ENCODE data around the gene C6orf15. TPM values are rescaled to one million over a fixed set of nuclear protein-coding genes. Genes with fewer than 3 reads are reported as not detected.

C6orf15 gene
- total and polyA plus RNA-seq, 7 donors = not detected

- 85 to 87% methylated on average over 15 of the region's 15 CpGs for WGBS, 2 donors
- peaks cover 0 to 23% (median 12%) of the 10 kb centered on the region in 4 donors for H3K4me1 ChIP-seq
- H3K9me3 ChIP-seq = no peaks in the 10 kb centered on the region
- no peak overlapping the region for H3K27ac ChIP-seq
- no peak for DNase-seq
- H3K4me3 ChIP-seq = no peak overlapping the region
- intact Hi-C loops (cut with DNase I) = no loop called here
- peaks cover 0 to 9% (median 2%) of the 10 kb centered on the region in 4 donors for H3K36me3 ChIP-seq
- no peaks in the 10 kb centered on the region for H3K27me3 ChIP-seq
- TF ChIP-seq POLR2AphosphoS5 (IDR thresholded peaks at IDR 0.05) = no peak
- TF ChIP-seq EP300 (IDR thresholded peaks at IDR 0.05) = no peak
- no peak for TF ChIP-seq CTCF (IDR thresholded peaks at IDR 0.05)
- no peak for TF ChIP-seq POLR2A (IDR thresholded peaks at IDR 0.05)
These were observed 28.3 kb upstream of the C6orf15 start for GRCh38 chr6:31140643-31141042.

DNA sequence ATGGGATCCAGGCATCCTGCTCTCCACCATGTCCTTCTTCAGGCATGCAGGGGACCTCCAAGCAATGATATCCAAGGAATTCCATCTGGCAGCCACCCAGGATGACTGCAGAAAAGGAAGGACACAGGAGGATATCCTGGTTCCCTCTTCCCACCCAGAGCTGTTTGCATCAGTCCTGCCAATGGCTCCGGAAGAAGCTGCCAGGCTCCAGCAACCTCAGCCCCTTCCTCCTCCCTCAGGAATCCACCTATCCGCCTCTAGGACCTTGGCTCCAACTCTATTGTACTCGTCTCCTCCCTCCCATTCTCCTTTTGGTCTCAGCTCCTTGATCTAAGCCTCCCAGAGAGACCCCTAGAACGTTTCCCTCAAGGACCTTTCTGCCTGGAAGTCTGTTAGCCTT lies 27.2 kb upstream of the C6orf15 start:
- H3K36me3 ChIP-seq = peaks cover 0 to 3% (median 1%) of the 10 kb centered on the region in 4 donors
- no peaks in the 10 kb centered on the region for H3K27me3 ChIP-seq
- DNase-seq = no peak
- H3K4me3 ChIP-seq = no peak overlapping the region
- TF ChIP-seq CTCF (IDR thresholded peaks at IDR 0.05) (no peak), POLR2A (IDR thresholded peaks at IDR 0.05) (no peak), EP300 (IDR thresholded peaks at IDR 0.05) (no peak), POLR2AphosphoS5 (IDR thresholded peaks at IDR 0.05) (no peak)
- H3K4me1 ChIP-seq = peaks cover 0 to 23% (median 12%) of the 10 kb centered on the region in 4 donors
- no peaks in the 10 kb centered on the region for H3K9me3 ChIP-seq
- WGBS, 2 donors = 52 to 60% methylated on average over 4 of the region's 4 CpGs
- no peak overlapping the region for H3K27ac ChIP-seq
- intact Hi-C loops (cut with DNase I) = loop anchor here (5.0 kb wide), 1 partner anchor 133 kb away; the partner anchor contains the start of gene HLA-C

DNA sequence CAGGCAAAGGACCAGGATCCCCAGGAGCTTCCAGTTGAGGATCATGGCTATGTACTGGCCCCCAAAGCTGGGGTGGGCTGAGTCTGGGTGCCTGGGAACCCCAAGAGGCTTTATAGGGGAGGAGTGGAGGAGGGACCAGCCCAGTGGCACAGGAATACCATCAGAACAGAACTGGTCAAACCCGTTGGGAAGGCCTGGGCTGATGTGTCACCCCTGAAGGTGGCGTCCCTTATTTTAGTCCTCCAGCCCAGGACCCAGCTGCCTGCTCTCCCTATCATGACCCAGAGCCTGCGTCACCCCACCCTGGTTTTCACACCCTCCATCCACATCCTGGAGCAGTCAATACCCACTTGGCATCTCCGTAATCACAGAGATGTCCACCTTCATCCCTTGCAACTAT lies 26.6 kb upstream of the C6orf15 start, which contains the start of gene PSORS1C2:
Gene PSORS1C2, minus strand, starts transcription at position 85 of the 400 bp plus-strand sequence. Its CDS starts 40 bp downstream, at position 45.
- no peaks in the 10 kb centered on the region for H3K27me3 ChIP-seq
- no peak for DNase-seq
- no peaks in the 10 kb centered on the region for H3K9me3 ChIP-seq
- H3K36me3 ChIP-seq = no peaks in the 10 kb centered on the region
- peak within 1 kb of the TSS in 1 of 4 donors; percentile 26 for H3K27ac ChIP-seq
- WGBS, 2 donors = 88 to 90% methylated on average over 4 of the region's 4 CpGs
- peaks cover 0 to 23% (median 12%) of the 10 kb centered on the region in 4 donors for H3K4me1 ChIP-seq
- H3K4me3 ChIP-seq = peak within 1 kb of the TSS in 1 of 4 donors; percentile 22
- TF ChIP-seq EP300 (IDR thresholded peaks at IDR 0.05) = no peak
- TF ChIP-seq POLR2AphosphoS5 (IDR thresholded peaks at IDR 0.05) = no peak
- no peak for TF ChIP-seq CTCF (IDR thresholded peaks at IDR 0.05)
- no peak for TF ChIP-seq POLR2A (IDR thresholded peaks at IDR 0.05)
- intact Hi-C loops (cut with DNase I) = loop anchor here (5.0 kb wide), 1 partner anchor 133 kb away; the partner anchor contains the start of gene HLA-C

DNA sequence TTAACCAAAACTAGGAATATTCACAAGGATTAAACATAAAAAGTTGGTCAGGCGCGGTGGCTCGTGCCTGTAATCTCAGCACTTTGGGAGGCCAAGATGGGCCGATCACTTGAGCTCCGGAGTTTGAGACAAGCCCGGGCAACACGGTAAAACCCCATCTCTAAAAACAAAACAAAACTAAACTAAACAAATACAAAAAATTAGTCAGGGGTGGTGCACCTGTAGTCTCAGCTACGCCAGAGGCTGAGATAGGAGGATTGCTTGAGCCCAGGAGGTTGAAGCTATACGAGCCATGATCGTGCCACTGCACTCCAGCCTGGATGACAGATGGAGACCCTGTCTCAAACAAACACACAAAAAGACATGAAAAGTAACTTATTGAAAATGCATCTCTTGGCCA lies 23.3 kb upstream of the C6orf15 start:
- TF ChIP-seq POLR2AphosphoS5 (IDR thresholded peaks at IDR 0.05) (no peak), POLR2A (IDR thresholded peaks at IDR 0.05) (no peak), CTCF (IDR thresholded peaks at IDR 0.05) (no peak), EP300 (IDR thresholded peaks at IDR 0.05) (no peak)
- H3K4me1 ChIP-seq = peaks cover 0 to 11% (median 7%) of the 10 kb centered on the region in 4 donors
- no peaks in the 10 kb centered on the region for H3K36me3 ChIP-seq
- H3K9me3 ChIP-seq = no peaks in the 10 kb centered on the region
- intact Hi-C loops (cut with DNase I) = loop anchor here (5.0 kb wide), 1 partner anchor 137 kb away; the partner anchor contains the start of gene HLA-C
- H3K27me3 ChIP-seq = no peaks in the 10 kb centered on the region
- 84 to 86% methylated on average over 10 of the region's 10 CpGs for WGBS, 2 donors
- H3K27ac ChIP-seq = no peak overlapping the region
- no peak overlapping the region for H3K4me3 ChIP-seq
- DNase-seq = no peak

DNA sequence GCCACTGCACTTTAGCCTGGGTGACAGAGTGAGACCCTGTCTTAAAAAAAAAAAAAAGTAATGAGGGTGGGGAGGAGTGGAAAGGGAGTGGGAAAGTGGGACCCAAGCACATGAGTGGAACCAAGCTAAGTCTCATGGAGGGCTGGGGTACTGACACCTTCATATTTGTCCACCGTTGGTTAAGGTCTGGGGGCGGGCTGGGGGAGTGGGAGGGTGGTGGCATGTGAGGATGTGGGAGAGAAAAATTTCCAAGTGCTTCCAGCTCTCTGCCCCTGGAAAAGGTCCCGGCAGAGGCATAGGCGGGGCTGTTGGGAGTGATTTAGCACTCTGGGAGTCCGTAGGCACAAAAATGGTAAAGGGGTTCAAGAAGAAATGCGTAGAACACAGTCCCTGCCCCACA lies 20.4 kb upstream of the C6orf15 start:
- Histone ChIP-seq H3K27ac (no peak overlapping the region), H3K4me1 (peaks cover 0 to 8% (median 3%) of the 10 kb centered on the region in 4 donors), H3K27me3 (no peaks in the 10 kb centered on the region), H3K36me3 (no peaks in the 10 kb centered on the region), H3K4me3 (no peak overlapping the region), H3K9me3 (no peaks in the 10 kb centered on the region)
- TF ChIP-seq POLR2AphosphoS5 (IDR thresholded peaks at IDR 0.05) = no peak
- no peak for TF ChIP-seq CTCF (IDR thresholded peaks at IDR 0.05)
- no peak for TF ChIP-seq POLR2A (IDR thresholded peaks at IDR 0.05)
- TF ChIP-seq EP300 (IDR thresholded peaks at IDR 0.05) = no peak
- 80 to 86% methylated on average over 6 of the region's 6 CpGs for WGBS, 2 donors
- DNase-seq = no peak
- intact Hi-C loops (cut with DNase I) = no loop called here

Data from sigmoid colon (tissue), 7 donors.